T1000 (cell line): ENCODE measurements around the gene ADAM15.

Experiments used
- DNase-seq: peaks from one replicate; lab custom pipeline; 2025; ENCODE audit warnings: mixed read lengths; lab: John Stamatoyannopoulos, UW

ADAM15 gene

GRCh38 chr1:155052439-155053395 is 1.6 kb downstream of the ADAM15 start:
- no peak for DNase-seq

DNA sequence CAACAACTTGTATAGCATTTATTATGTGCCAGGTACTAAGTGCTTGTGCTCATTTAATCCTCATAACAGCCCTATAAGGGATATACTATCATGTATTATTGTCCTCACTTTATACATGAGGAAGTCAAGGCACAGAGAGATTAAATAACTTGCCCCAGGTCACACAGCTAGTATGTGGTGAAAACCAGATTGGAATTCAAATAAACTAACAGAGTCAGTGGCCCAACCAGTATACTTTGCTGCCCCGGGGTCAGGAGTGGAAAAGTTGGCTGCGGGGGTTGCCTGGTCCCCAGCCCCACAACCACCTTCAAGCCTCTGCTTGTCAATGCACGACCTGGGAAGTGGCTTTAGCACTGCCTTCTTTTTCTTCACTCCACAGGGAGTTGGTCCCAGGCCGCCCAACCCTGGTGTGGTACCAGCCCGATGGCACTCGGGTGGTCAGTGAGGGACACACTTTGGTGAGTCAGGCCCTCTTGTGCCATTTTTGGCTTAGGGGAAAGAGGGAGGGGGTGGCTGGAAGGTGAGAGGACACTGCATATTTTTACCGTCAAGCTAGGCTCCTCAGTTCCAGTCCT is 2.5 kb downstream of the ADAM15 start:
- DNase-seq, result no peak

DNA sequence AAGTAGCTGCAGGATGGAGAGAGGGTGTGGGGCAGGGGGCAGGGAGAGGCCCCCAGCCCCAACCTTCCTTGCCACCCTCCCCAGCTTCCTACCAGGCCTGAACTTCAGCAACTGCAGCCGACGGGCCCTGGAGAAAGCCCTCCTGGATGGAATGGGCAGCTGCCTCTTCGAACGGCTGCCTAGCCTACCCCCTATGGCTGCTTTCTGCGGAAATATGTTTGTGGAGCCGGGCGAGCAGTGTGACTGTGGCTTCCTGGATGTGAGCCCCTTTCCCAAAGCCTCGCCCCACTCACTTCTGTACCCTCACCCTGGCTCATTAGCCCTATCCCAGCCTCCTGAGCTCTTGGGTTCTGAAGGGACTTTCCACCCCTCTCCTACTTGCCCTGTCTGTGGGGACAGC is 6.0 kb downstream of the ADAM15 start:
- DNase-seq, result no peak

GRCh38 chr1:155057788-155058211 is 6.7 kb downstream of the ADAM15 start:
- DNase-seq, result no peak

DNA sequence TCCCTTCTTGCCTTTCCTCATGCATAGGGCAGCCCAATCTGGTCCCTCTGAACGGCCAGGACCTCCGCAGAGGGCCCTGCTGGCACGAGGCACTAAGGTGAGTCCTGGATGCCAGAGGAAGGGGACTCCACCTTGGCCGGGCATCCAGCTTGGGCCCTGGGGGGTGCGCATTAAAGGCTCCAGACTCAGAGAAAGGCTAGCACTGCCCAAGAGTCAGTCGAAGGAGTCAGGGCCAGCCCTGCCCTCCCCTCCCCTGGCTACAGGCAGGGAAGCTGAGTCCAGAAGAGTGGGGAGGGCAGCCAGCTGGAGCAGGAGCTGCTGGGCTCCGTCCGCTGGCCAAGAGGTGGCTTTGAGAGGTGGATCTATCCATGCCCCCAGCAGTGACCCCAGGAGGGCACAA is 9.6 kb downstream of the ADAM15 start:
- DNase-seq, result no peak

DNA sequence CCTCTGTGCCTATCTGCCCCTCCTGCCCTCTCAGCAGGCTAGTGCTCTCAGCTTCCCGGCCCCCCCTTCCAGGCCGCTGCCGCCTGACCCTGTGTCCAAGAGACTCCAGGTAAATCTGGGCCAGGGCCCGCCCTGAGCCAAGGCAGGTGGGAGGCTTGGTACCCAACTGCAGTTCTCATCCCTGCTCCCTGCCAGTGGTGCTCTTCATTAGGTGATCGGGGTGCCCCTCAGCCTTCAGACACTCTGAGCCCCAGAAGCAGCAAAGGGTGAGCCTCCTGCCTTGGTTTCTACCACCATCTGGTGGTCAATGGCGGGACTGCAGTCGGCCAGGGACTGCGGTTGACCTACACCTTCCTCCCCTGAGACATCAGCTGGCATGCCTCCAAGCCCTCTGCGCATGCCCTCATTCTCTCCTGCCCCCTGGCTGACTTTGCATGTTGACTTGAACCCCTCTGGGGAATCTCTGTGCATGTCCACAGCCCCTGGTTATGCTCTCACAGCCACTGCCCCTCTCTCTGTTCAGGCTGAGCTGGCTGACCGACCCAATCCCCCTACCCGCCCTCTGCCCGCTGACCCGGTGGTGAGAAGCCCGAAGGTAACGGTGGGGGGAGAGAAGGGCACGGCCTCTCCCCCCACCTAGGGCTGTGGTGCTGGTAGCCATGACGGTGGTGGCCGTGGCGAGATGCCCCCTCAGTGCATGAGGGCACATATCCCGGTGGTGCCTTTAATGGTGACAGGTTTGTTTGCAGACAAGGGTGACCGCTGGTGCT is 10.4 kb downstream of the ADAM15 start:
- DNase-seq, result peak; percentile 87

DNA sequence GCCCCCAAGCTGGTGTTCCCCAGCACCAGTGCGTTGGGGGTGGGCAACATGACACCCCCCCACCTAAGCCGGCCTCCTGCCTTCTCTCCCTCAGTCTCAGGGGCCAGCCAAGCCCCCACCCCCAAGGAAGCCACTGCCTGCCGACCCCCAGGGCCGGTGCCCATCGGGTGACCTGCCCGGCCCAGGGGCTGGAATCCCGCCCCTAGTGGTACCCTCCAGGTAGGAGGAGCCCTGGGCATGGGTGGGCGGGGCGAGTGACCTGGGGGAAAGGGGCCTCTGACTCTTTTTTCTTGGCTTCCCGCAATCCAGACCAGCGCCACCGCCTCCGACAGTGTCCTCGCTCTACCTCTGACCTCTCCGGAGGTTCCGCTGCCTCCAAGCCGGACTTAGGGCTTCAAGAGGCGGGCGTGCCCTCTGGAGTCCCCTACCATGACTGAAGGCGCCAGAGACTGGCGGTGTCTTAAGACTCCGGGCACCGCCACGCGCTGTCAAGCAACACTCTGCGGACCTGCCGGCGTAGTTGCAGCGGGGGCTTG is 11.1 kb downstream of the ADAM15 start:
- no peak for DNase-seq

- DNase-seq, result no peak
Measured at GRCh38 chr1:155062702-155063411, 11.7 kb downstream of the ADAM15 start.

DNA sequence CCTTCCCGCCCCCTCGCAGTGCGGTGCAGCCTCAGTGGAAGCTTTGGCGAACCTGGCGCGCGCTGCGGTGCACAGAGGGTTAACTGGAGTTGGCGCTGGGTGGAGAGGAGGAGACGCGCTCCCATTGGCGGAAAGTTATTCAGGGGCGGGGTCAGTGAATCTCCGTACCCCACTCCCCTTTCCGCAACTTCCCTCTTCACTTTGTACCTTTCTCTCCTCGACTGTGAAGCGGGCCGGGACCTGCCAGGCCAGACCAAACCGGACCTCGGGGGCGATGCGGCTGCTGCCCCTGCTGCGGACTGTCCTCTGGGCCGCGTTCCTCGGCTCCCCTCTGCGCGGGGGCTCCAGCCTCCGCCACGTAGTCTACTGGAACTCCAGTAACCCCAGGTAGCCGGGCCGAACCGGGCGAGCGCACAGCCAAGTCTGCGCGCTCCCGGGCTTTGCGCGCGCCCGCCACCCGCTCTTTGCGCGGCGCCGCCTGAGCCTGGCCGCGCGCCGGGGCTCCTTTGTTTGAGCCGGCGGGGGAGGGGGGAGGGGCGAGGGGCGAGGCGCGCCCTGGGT is 12.5 kb downstream of the ADAM15 start, which contains the start of gene EFNA4:
TSS of gene EFNA4 (plus strand) at position 191 of the 561 bp plus-strand sequence. CDS start at position 275, 84 bp downstream.
- peak; percentile 61 for DNase-seq

GRCh38 chr1:155064111-155064831 is 13.2 kb downstream of the ADAM15 start:
- no peak for DNase-seq

DNA sequence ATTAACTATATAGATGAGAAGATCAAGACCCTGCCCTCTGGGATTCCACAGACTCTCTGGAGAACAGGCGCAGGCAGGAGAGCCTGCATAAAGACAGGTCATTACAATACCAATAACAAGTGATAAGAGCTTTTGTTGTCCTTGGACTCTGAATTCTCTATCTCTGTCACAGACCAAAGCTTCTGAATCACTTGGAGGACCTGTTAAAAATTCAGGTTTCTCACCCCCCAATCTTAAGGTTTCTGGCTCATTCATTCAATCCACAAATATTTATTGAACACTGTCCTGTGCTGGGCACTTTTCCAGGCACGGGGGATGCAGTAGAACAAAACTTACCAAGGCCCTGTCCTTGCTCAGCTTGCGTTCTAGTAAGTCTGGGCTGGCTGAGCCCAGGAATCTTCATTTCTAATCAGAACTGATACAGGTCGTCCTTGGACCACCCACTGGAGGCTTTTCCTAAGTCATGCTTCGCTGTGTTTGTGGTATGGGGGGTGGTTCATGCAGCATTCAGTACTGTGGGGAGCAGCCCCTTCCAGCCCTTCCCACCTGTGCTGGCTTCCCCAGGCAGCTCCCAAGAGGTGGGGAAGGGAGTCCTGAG is 13.8 kb downstream of the ADAM15 start:
- no peak for DNase-seq

GRCh38 chr1:155066777-155067176 is 15.7 kb downstream of the ADAM15 start:
- no peak for DNase-seq

- no peak for DNase-seq
Measured at GRCh38 chr1:155068599-155068998, 17.5 kb downstream of the ADAM15 start.

GRCh38 chr1:155069551-155070157 is 18.5 kb downstream of the ADAM15 start:
- no peak for DNase-seq

- DNase-seq, result no peak
Measured at GRCh38 chr1:155070158-155070621, 19.1 kb downstream of the ADAM15 start.

DNA sequence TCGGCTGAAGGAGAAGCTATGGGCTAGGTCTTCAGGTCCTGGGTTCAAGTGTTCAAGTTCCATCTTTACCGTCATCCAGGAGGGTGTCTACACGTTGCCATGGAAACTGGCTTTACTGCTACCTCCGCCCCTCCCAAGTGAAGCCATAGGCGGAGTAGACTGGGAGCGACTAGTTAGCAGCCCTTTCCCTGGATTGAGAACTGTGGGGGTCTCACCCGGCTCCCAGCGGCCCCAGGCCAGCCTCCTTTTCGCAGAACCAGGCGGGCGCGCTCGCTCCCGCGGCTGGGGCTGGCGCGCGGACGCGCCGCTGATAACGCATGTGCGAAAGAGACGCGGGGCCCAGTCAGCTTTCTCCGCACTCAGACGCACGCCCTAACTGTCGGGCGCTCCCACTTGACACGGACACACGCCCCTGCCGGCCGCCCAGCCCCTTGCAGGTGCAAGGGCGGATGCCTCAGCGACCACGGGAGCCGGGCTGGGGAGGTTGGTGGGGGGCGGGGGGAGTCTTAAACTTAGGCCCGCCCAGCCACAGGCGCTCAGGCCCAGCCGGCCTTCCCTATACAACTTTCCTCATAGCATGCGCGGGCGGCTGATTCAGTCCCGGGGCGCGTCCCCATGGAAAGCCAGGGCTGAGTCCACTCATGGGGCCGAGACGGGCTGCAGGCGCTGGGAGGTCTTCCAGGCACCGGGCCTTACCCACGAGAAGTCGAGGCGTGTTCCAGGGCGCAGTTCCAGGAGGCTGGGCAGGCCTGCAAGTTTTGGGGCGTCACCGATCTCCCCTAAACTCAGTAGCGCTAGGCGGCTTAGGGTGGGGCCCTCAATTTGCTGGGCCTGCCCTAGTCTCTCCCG is 19.8 kb downstream of the ADAM15 start:
- DNase-seq, result no peak

- DNase-seq, result no peak
Measured at GRCh38 chr1:155071701-155072100, 20.6 kb downstream of the ADAM15 start.

DNA sequence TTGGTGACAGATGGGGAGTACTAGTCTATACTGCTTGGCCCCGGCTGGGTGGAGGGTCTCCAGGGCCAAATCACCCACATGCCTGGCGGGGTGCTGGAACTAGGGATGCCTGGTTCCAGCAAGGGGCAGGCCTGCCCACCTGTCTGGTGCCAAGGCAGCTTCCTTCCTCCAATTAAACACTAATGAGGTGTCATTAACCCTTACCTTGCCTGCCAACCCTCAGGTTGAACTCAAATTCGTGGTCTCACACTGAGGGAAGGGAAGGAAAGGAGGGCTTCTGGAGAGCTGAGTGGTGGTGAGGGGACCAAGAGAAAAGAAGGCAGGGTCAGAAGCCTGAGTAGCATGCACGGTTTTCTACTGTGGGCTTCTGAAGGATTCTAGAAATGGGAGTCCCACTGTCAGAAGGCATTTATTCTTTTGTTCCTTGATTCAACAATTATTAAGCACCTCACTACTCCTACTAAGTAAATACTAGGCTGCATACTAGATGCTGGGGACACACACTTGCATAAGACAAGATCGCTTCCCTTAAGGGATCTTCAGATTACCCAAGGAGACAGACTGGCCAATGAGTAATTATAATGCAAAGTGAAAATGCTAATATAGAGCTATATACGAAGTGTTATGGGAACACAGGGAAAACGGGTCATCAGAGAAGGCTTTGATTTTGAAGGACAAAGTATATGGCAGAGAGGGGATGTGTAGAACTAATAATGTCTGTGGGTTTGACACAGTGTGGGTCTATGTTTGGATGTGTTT is 21.6 kb downstream of the ADAM15 start:
- DNase-seq, result no peak
